ENCODE data around the gene CACNA1A.
A peak's percentile ranks its signal among the peaks of the same experiment; 100 is the strongest.
"Not testable (repeated sequence)": the region's sequence is repeated elsewhere in the genome, so short reads cannot be mapped to it uniquely, and the experiment has no call there.

Gene CACNA1A

DNA sequence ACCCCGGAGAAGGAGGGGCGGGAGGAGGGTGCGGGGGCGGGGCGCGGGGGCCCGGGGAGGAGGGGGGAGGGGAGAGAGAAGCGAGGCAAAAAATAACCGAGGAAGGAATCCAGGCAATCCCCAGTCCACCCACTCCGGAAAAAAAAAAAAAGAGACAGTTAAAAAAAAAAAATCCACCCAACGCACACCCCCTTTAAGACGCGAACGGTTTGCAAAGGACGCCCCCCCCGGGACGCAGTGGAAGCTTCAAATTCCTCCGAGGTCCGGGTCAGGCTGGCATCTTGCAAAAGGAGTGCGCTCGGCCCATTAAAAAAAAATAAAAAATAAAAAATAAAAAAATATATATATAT lies at the start of gene CACNA1A:
Gene CACNA1A, minus strand, starts transcription at position 9 of the 350 bp plus-strand sequence. CDS start 255 bp downstream, outside the sequence.
- DNase-seq, result peak in 7 of 51 donors; percentile 4 to 36 (median 12)

GRCh38 chr19:13554506-13555240 lies 48.4 kb upstream of the CACNA1A start:
- peak in 3 of 51 donors; percentile 0 to 33 (median 5) for DNase-seq

- DNase-seq, result no peak
Observed at GRCh38 chr19:13553880-13554400, 47.7 kb upstream of the CACNA1A start.

DNA sequence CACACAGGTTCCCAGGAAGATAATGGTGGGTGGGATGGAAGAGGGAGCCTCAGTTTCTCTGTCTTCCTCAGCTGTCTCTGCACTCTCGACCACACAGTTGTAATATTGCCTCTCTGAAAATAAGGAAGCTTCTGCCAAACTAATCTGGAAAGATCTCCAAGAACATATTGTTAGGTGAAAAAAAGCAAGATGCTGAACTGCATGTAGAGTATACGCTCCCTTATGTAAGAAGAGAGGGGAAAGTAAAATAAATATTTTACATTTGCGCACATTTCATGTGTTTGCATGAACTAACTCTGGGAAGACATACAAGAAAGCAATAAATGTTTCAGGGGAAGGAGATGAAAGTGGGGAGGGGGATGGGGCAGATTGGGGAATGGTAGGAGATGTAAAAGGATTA lies 41.9 kb upstream of the CACNA1A start:
- DNase-seq, result no peak

DNA sequence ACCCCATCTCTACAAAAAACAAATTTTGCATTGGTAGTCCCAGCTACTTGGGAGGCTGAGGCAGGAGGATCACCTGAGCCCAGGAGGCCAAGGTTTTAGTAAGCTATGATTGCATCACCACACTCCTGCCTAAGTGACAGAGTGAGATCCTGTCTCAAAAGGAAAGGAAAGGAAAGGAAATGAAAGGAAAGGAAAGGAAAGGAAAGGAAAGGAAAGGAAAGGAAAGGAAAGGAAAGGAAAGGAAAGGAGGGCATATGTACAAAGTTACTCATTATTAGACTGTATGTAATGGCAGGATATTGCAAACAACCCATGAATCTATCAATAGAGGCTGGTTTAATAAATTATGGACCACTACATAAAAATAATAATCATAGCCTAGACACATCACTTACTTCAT lies 40.8 kb upstream of the CACNA1A start:
- DNase-seq, result no peak

DNA sequence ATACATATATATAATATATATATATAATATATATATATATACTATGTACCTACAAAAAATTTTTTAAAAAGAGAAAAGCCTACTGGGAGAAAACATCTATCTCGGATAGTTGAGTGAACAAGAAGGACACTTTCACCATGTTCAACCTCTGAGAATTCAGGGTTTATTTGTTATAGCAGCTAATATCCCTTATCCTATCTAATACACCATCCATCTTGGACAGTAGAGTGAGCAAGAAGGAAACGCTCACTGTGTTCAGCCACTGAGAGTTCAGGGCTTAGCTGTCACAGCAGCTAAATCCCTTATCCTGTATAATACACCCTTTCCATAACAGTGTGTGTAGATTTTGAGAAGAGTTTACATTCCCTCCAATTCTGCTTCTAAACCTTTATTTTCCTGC lies 38.1 kb upstream of the CACNA1A start:
- no peak for DNase-seq

- no peak for DNase-seq
Observed at GRCh38 chr19:13541554-13541953, 35.3 kb upstream of the CACNA1A start.

DNA sequence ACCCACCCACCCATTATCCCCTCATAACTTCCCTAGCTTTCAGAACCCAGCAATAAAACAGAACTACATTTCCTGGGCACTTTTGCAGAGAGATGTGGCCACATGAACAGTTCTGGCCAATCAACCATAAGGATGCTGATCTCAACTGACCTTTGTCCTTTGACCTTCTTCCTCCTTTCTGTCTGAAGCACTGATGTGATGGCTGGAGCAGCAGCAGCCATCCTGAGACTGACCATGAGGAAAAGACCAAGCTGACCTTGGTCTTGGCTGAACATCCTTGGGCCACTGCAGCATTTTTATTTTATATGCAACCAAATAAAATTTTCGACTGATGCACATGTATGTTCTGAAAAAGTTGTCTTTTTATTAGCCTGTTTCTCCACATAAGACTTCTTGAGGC lies 33.1 kb upstream of the CACNA1A start:
- no peak for DNase-seq

GRCh38 chr19:13538601-13539253 lies 32.4 kb upstream of the CACNA1A start:
- DNase-seq, result no peak

- DNase-seq, result no peak
Observed at GRCh38 chr19:13537454-13537853, 31.2 kb upstream of the CACNA1A start.

DNA sequence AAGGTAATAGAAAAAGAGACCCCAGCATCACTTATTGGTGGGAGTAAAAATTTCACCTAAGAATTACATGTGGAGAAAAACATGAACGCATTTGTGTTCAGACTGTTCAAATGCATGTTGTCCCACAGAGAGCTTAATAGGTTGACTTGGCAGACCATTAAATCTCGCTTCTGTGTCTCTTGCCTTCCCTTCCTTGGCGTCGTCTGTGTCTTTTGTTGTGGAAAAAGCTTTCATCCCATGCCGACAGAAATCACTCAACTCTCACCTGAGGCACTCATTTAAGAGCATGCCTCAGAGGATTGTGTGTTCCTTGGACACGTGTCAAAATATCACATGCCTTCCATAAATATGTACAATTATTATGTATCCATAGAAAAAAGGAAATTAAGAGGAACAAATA lies 24.4 kb upstream of the CACNA1A start:
- no peak for DNase-seq

DNA sequence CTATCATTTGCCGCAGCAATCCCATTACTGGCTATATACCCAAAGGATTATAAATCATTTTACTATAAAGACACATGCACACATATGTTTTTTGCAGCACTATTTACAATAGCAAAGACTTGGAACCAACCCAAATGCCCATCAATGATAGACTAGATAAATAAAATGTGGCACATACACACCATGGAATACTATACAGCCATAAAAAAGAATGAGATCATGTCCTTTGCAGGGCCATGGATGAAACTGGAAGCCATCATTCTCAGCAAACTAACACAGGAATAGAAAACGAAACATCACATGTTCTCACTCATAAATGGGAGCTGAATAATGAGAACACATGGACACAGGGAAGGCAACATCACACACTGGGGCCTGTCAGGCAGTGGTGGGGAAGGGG lies 23.4 kb upstream of the CACNA1A start:
- not testable (repeated sequence) for DNase-seq

DNA sequence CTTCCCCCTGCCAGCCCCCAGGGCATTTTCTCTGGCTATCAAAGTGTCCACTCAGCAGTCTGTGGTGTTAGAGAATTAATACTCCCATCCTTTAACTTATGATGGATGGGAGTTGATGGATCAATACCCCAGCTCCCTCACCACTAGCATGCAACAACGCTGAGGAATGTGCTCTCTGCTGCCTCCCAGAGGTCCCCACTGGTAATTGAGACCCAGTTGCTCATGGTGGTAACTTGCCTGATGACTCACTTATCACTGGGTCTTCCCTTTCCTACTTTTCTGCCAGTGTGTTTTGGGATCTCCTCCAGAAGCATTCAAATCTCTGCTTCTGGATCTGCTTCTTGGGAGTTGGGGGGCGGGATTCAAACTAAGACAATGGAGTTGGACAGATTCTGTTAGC lies 20.3 kb upstream of the CACNA1A start:
- DNase-seq, result no peak

GRCh38 chr19:13521066-13521465 lies 14.8 kb upstream of the CACNA1A start:
- no peak for DNase-seq

- no peak for DNase-seq
Observed at GRCh38 chr19:13511947-13512346, 5.7 kb upstream of the CACNA1A start.

- peak in 9 of 51 donors; percentile 1 to 67 (median 15) for DNase-seq
Observed at GRCh38 chr19:13507053-13507611, 853 bp upstream of the CACNA1A start.

DNA sequence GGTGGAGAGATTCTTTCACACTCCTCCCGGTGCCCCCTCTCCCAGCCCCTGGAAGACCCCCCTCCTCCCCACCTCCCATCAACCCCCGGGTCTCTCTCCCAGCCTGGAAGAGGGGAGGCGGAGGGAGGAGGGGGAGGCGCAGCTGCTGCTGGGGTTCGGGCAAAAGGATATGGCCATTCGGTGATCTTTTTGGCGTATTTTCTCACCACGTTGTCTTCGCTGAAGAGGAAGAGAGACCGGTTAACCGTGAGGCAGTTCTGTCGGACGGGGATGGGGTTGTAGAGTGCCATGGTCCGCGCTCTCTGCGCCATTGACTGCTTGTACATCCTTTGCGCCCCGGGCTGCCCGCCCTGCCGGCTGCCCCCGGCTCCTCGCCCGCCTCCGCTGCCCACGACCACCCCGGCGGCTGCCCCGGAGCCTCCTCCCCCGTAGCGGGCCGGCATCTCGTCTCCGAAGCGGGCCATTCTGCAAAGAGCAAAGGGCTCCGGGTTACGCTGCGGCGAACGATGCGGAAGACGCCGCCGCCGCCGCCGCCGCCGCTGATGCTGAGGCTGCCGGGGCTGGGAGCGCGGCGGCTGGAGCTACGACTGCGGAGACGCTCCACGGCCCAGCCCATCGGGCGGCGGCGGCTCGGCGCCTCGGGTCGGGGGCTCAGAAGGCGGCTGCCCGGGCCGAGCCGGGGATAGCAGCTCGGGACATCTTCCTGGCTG lies 363 bp downstream of the CACNA1A start:
- peak in 10 of 51 donors; percentile 2 to 46 (median 13) for DNase-seq

- DNase-seq, result peak in 1 of 51 donors; percentile 17
Observed at GRCh38 chr19:13505164-13505695, 1.0 kb downstream of the CACNA1A start.

DNA sequence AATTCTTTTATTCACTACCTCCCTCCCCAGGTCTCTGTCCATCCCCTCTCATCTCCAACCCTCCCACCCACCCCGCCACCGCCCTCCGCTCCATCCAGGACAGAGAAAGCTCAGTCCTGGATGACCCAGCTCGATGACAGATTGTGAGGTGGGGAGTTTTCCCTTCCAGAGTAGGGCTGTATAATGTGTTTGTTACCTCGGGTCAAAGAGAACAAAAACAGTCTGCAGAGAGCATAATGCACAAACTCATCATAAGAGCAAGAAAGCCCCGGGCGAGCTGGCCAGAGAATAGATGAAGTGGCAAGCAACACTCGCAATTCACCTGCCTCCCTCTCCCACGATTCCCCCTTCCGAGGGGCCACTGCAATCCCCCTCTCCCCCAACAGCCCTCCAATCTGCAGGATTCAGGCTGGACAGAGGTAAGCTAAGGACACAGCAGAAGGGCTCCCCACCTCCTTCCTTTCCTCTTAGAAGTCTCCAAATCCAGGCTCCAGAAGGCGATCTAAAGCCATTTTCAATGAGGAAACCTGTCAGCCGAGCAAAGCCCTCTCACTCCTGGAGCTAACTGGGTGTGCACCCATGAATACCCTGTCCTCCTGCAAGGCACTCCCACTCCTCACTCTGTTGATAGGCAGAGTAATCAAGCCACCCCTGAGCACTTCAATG lies 2.6 kb downstream of the CACNA1A start:
- no peak for DNase-seq

DNA sequence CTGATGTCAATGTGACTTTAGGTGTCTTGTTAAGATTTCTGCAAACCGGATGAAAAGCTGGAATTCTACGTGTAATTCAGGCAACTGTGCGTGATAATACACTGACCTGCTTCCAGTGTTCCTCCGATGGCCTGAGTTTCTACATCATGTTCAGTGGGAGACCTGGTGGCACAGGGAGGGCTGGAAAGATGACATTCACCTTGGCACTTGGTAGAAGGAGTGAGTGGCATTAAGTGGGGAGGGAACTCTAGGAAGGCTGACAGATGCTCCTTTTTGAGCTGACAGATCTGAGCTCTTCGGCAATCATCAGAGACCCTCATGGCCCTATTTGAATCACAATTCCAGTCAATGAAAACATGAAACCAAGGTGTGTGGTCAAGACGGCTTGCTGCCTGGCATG lies 4.0 kb downstream of the CACNA1A start:
- no peak for DNase-seq

DNA sequence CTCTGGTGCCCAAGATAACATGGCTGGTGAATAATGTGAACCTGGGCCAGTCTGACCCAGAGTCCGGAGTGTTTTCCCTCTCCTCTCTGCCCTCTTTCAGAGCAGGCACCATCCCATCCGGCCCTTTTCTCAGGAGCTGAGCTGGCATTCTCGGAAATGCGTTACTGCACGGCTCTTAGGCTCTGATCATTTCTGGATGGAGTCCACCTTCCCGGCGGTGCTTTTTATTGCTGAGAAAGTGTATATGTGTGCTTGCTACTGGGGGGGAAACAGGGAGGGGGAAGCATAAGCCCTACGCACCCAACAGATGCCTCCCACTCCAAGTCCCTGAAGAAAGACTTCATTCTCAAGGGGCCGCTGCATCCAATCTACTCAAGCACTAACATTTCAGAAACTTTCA lies 6.6 kb downstream of the CACNA1A start:
- no peak for DNase-seq

Measured in hypothalamus (tissue), 51 donors.